Pulmonary artery endothelial cell (primary cell): ENCODE results near the gene ZNRF1. TPM values are rescaled to one million over a fixed set of nuclear protein-coding genes. Genes with fewer than 3 reads are reported as not detected.

ENCODE experiments used
- DNase-seq: peaks from one replicate; pipeline ENCODE4 v3.0.0-alpha.2; 2011; ENCODE audit warnings: low read depth, low spot score
- total RNA-seq: library from RNA; depleted of rRNA; stranded (reverse); fragments of >200 nt; gene quantifications from 2 replicates; pipeline ENCODE4 v1.2.3, GENCODE V29; 2014

Gene ZNRF1
- total RNA-seq, 1 donor from 2014 or later: 16.9 TPM

GRCh38 chr16:75026239-75026891 is 27.5 kb downstream of the ZNRF1 start:
- peak; percentile 87 for DNase-seq

DNA sequence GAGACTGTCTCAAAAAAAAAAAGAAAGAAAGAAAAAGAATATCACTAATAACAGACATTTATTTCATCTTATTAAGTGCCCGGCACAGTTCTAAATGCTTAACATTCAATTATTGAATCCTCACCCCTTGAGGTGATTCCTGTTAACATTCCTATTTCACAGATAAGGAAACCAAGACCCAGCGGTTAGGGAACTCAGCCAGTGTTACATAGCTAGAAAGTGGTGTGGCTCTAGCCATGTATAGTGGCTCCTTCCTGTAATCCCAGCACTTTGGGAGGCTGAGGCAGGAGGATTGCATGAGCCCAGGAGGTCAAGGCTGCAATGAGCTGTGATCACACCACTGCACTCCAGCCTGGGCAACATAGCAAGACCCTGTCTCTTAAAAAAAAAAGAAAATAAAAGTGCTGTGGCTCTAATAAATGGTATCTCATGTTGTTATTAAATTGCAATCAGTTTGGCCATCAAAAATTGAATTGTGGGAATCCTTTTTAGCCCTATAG is 28.1 kb downstream of the ZNRF1 start:
- no peak for DNase-seq

GRCh38 chr16:75027520-75028300 is 28.9 kb downstream of the ZNRF1 start:
- no peak for DNase-seq

DNA sequence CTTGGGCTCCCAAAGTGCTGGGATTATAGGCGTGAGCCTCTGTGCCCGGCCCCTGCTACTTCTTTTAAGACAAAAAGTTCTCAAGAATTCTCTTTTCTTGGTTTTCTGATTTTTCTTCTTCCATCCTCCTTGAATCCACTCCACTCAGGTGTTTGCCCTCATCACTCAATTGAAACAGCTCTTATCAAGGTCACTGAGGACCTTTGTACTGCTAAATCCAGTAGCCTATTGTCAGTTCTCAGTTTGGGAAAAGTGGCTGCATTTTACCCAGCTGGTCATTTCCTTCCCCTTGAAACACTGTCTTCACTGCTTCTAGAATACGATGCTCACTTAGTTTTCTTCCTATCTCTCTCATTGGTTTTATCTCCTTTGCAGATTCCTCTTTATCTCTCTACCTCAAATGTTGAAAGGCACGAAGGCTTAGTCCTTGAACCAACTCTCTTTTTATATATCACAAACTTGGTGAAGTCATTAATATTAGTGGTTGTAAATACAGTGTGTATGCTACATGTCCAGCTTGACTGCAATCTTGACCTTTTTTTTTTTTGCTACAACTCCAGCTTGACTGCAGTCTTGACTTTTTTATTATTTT is 29.8 kb downstream of the ZNRF1 start:
- no peak for DNase-seq

DNA sequence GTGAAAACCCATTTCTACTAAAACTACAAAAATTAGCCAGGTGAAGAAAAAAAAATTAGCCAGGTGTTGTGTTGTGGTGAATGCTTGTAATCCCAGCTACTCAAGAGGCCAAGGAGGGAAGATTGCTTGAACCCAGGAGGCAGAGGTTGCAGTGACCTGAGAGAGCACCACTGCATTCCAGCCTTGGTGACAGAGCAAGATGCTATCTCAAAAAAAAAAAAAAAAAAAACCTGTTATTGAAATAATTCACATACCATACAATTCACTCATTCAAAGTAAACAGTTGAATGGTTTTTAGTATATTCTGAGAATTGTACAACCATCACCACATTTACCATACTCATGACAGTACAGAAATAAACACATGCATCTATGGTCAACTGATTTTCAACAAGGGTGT is 31.0 kb downstream of the ZNRF1 start:
- no peak for DNase-seq

- no peak for DNase-seq
These were observed 33.8 kb downstream of the ZNRF1 start for GRCh38 chr16:75032655-75033054.

GRCh38 chr16:75035410-75035968 is 36.7 kb downstream of the ZNRF1 start:
- no peak for DNase-seq

DNA sequence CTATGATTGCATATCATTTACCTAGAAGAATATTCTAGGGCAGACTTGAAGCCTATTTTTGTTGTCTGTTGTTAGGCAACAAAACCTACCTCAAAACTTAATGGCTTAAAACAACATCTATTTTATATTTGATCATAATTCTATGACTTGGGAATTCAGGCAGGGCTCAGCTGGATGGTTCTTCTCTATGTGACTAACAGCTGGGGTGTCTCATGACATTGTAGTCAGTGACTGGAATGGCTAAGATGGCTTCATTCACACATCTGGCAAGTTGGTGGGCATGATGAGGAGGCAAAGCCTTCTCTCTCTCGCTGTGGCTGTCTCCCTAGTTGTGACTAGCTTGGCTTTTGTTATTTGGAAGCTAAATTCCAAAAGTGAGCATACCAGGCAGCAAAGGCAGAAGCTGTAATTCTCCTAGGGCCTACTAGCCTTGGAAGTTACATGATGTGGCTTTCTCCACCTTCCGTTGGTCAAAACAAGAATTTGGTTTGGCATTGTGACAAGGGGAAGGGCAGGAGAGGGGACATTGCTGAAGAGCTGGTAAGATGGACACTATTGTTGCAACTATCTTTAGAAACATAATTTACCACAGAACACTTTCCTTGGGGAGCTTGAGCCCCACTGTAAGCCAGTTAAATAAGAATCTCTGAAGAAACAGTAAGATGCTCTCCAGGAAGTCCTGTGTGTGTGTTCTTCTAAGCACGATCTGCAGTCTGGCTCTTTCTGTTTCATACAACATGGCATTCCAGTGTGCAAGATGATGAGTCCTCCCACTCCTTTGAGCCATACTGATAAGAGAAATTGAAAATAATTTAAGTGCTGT is 39.4 kb downstream of the ZNRF1 start:
- DNase-seq: no peak

DNA sequence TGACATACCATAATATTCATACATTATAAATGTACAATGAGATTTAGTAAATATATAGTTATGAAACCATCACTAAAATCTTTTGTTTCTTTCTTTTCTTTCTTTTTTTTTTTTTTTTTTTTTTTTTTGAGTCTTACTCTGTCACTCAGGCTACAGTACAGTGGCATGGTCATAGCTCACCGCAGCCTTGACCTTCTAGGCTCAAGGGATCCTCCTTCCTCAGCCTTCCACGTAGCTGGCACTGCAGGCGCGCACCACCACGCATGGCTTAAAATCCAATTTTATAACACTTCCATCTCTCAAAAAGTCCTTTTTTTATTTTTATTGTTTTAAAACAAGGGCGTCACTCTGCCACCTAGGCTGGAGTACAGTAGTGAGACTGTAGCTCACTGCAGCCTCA is 41.1 kb downstream of the ZNRF1 start:
- no peak for DNase-seq

- no peak for DNase-seq
These were observed 43.8 kb downstream of the ZNRF1 start for GRCh38 chr16:75042426-75043174.

DNA sequence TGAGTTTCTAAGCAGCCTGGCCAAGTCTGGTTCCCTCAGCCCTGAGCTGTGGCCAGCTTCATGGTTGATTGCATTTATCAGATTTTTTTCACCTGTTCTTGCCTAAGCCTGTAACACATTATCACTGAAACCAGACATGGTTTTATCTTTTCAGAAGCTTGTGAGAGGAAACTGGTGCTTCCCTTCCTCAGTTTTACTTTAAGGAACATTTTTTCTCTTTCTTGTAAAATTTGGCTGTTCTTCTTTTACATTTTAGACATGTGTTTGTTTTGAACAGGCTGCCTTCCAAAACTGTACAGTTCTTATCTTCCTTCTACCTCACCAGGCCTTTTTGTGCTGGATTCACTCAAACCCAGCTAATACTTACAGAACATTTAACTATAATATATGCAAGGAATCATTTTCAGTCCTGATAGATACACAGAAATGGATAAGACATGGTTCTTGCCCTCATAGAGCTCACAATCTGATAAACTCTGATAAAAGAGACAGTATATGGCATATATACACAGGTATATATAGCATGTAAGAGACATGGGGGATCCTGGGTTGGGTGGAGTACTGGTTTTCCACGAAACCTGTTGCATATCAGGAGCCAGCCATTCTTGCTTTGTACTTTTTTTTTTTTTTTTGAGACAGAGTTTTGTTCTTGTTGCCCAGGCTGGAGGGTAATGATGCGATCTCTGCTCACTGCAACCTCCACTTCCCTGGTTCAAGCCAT is 44.5 kb downstream of the ZNRF1 start:
- DNase-seq: peak; percentile 54

GRCh38 chr16:75044800-75045361 is 46.1 kb downstream of the ZNRF1 start:
- DNase-seq: no peak

GRCh38 chr16:75045424-75045823 is 46.6 kb downstream of the ZNRF1 start:
- DNase-seq: no peak

GRCh38 chr16:75048054-75048453 is 49.2 kb downstream of the ZNRF1 start:
- no peak for DNase-seq

DNA sequence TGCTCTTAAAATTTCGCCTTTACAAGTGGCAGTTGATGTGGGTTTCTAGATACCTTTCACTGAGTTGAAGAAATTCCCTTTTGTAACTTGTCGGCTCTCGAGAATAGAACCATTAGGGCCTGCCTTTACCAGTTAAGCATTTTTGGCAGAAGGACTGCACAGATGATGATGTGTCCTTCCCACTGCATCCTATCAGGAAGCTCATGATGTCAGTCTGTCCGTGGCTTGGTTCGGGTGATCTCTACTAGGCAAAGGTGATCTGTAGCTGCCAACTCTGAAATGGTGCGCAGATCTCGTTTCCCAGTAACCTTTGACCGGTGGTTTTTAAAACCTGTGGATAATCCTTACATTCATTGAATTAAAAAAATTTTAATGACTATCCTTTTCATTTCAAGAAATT is 49.7 kb downstream of the ZNRF1 start:
- DNase-seq: no peak

GRCh38 chr16:75052481-75053202 is 53.8 kb downstream of the ZNRF1 start:
- DNase-seq: no peak

GRCh38 chr16:75053791-75054555 is 55.1 kb downstream of the ZNRF1 start:
- no peak for DNase-seq

DNA sequence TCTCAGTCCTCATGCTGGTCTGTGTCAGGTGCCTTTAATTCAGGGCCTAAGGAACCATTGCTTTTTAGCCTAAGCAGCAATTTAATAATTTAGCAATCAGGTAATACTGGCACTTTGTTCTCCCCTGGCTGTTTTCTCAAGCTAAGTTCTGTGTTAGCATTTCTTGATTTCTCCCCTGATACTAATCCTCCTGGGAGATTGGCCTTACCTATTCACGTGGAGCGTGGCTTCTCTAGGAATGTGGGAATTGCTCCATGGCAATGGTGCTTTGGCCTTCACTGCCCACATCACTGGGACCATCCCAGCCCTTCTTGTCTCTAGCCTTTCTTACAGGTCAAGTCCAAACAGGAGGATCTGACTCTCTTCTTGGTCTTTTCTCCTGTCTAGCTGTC is 55.7 kb downstream of the ZNRF1 start:
- DNase-seq: no peak
